Measurements from ENCODE around the gene PRR15.
"Not testable (repeated sequence)": the region's sequence is repeated elsewhere in the genome, so short reads cannot be mapped to it uniquely, and the experiment has no call there.

Gene PRR15, protein sequence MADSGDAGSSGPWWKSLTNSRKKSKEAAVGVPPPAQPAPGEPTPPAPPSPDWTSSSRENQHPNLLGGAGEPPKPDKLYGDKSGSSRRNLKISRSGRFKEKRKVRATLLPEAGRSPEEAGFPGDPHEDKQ

DNA sequence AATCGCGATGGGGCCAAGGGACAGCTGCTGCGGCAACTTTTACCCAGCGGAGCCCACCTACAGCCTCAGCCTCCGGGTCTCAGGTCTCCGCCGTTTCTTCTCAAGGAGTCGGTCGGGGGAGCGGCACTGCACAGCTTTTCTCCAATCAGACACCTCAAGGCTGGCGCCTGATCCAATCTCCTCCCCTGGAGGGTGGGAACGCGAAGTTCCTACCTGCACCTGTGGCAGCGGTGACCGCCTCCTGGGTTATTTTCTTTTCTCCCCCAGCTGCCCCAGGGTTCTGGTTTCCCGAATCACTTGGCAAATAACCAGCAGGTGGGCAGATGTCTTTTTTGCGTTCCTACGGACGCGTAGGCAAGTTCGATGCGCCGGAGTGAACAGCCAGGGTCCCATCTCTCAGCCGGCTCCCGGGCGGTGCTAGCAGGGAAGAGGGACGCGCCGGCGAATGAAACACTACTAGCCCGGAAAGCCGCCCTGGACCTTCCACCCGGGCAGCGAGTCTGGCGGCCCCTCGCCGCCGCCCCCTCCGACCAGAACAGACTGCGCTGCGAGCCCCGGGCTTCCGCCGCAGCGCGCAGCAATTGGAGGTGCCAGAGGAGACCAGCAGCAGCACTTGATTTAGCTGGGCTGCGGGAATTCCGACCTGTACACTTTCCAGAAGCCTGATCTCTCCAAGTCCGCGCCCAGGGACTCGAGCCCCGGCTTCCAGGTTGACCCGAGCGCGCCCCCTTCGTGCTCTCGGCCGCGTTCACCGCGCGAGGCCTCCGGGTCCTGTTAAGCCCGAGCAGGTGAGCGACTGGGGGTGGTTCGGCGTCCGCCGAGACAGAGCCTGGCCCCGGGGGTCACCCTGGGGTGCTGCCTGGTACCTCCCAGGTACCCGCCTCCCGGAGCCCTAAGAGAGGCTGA, at the start of gene PRR15:
PRR15 (plus strand) TSS at position 246 of the 906 bp plus-strand sequence. CDS start 2,495 bp downstream, outside the sequence.
- no peak for DNase-seq

DNA sequence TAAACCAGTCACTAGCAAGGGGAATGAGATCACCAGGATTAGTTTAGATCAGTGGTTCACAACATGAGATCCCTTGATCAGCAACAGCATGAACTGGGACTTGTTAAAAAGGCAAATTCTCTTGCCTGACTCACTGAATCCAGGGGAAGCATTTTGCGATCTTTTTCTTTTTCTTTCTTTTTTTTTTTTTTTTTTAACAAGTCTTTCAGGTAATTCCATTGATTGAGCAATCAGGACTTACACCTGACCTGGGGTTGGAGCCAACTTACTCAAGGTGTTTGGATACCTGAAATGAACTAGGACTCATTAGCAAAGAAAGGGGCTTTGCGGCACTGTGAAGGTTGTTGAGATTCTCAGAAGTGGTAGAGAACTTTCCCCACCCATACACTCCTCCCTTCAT, 47.1 kb upstream of the PRR15 start:
- no peak for DNase-seq

DNA sequence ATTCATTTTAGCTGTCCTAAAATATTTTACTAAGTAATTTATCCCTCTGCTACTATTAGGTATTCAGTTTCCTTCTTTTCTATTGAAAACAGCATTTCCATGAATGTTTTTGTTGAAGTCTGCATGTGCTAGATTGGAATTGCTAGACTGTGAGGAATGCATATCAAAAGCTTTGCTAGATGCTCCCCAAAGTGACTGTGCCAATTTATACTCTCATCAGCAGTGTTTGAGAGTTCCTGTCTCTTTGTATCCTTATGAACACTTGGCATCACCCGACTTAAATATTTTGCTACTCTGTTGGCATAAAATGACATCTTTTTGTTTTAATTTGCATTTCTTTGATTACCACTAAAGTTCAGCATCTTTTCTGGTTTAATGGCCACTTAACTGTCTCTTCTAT, 45.0 kb upstream of the PRR15 start:
- DNase-seq, result no peak

DNA sequence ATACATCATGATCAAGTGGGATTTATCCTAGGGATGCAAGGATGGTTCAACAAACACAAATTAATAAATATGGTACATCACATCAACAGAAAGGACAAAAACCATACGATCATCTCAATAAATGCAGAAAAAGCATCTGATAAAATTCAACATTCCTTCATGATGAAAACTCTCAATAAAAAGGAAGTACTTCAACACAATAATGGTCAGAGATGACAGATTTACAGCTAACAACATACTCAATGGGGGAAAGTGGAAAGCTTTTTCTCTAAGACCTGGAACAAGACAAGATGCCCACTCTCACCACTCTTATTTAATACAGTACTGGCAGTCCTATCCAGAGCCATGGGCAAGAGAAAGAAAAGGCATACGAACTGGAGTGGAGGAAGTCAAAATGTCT, 39.9 kb upstream of the PRR15 start:
- no peak for DNase-seq

DNA sequence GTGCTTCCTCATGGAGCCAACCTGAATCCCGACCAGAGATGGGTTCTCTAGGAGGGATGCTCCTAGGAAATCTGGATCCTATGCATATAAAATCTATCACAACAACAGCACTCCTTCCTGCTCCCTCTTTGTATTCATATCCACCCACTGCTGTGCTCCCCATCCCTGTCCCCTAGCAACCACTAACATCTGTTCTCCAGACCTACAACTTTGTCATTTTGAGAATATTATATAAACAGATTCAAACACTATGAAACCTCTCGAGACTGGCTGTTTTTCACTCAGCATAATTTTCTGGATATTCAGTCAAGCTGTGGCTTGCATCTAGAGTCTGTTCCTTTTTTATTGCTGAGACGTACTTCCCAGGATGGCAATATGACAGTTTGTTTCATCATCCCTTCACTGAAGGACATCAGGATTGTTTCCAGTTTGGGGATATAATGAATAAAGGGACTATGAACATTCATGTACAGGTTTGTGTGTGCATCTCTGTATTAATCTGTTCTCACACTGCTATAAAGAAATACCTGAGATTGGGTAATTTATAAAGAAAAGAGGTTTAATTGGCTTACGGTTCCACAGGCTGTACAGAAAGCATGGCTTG, 36.0 kb upstream of the PRR15 start:
- DNase-seq, result no peak

DNA sequence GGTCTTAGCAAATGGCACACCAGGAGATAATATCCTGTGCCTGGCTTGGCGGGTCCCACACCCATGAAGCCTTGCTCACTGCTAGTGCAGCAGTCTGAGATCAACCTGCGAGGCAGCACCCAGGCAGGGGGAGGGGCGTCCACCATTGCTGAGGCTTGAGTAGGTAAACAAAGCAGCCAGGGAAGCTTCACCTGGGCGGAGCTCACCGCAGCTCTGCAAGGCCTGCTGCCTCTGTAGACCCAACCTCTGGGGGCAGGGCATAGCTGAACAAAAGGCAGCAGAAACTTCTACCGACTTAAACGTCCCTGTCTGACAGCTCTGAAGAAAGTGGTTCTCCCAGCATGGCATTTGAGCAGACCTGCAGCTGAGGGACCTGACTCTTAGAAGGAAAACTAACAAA, 35.1 kb upstream of the PRR15 start:
- DNase-seq, result not testable (repeated sequence)

DNA sequence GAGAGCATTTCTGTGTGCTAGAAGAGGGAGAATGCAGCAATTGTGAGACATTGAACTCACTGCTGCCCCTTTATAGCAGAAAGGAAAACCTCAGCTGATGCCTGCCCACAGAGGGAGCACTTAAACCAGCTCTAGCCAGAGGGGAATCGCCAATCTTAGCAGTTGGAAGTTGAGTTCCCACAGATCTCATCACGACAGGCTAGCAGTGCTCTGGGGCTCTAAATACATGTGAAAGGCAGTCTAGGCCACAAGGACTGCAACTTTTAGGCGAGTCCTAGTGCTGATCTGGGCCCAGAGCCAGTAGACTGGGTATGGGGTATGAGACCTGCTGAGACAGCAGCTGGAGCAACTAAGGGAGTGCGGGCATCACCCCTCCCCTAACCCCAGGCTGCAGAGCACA, 25.2 kb upstream of the PRR15 start:
- no peak for DNase-seq

DNA sequence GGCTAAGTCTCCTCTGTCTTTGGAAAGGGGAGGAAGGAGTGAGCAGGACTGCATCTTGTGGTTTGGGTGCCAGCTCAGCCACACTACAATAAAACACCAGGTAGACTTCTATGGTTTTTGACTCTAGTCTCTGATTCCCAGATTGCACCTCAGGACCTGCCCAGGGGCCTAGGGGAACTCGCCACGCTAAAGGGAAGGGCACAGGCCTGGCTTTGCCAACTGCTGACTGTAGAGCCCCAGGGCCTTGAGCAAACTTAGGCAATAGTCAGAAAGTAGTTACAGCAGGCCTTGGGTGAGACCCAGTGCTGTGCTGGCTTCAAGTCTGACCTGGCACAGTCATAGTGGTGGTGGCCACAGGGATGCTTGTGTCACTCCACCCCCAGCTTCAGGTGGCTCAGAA, 24.2 kb upstream of the PRR15 start:
- no peak for DNase-seq

DNA sequence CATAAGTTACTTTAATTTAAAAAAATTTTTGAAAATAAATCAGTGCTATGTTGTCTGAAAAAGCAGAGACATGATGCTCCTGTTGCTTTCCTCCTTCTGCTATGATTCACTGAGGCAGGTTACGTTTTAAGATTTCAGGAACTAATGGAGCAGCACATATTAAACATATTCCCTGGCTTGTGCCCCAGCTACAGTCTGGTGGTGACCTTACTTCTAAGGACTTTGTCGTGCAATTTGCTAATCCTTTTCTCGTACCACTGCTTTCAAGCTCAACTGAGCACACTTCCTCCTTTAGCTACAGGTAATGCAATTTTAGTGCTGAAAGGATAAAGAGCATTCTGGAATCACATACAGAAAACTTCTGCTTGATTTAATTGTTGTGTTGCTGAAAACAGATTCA, 16.2 kb upstream of the PRR15 start:
- no peak for DNase-seq

DNA sequence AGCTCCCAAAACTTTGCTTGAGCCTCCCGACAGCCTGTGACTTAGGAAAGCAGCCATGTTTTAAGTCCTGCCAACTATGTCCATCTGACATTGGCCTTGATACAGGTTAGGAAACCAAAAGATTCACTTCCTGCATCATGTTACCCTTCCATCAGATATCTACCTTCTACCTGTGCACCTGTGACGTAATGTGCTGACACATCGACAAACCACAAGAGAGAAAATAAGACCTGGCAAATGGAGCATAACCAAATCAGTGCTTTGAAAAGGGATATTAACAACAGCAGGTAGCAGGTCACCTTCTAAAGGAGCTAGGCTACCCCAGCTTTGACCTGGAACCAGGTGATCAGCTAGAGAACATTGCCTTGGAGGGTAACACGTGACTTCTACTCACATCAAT, 14.8 kb upstream of the PRR15 start:
- DNase-seq, result no peak

DNA sequence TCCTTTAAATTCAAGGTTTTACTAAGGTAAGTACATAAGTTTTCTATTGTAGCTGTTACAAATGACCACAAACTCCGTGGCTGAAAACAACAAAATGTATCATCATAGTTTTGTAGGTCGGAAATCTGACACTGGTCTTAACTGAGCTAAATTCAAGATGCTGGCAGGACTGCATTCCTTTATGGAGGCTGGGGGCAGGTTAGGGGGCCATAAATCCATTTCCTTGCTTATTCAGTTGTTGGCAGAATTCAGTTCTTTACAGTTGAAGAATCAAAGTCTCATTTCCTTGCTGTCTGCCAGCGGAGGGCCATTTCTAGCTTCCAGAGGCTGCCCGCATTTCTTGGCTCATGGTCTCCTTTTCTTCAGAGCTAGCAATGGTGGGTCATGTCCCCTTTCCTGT, 11.2 kb upstream of the PRR15 start:
- DNase-seq, result no peak

DNA sequence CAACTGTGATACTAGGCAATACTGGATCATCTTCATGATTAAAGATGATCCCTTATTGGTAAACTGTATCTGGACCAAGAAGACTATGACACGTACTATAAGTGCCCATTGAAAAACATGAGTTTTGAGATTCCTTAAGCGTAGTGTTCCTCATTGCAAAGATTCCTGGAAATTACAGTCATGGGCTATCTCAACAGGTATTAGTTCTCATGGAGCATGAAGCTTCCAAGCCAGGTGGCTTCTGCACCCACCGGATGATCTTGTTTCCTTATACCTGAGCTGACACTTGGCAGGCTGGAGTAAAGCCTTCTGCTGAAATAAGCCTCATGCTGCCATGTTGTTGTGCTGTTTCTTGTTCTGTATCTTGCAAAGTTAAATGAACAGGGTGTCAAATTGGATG, 8.6 kb upstream of the PRR15 start:
- DNase-seq, result no peak

DNA sequence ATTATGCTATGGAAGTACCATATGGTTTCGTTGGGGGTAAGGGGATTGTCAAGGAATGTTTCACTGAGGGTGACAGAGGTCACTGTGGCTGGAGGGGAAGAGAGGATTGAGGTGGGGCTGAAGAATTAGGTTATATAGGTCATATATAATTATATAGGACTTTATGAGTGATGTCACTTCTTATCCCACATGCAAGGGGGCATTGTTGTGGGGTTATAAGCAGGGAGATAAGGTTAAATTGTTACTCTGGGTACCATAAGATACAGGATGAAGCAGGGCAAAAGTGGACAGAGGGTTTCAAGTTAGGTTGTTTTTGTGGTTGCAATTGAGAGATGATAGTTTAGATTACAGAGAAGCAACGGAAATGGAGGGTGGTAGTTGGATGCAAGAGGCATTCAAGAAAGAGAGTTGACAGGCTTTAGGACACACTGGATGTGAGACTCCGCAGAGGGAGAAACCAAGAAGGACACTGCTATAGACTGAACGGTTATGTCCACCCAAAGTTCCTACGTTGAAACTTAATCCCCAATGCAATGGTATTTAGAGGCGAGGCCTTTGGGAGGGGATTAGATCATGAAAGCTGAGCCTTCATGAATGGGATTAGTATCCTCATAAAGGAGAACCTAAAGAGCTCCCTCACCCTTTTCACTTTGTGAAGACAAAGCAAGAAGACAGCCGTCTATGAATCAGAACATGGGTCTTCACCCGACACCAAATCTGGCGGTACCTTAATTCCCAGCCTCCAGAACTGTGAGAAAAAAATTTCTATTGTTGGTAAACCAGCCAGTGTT, 7.0 kb upstream of the PRR15 start:
- DNase-seq, result no peak

DNA sequence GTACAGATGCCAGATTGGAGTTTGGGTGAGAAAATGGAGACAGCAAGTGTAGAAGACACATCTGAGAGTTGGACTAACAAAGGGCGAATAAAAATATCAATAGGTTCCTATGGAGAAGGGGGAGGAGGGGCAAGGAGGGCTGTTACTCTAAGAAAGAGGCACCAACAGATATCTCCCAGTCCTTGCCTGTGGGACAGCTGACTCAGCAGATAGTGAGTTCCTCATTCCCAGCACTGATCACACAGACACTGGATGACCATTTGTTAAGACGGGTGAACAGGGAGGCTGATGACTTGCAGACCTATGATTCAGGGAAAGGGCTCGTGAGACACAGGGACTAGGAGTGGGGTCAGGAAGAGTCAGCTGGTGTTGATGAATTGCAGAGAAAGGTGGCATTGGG, 5.7 kb upstream of the PRR15 start:
- DNase-seq, result no peak

DNA sequence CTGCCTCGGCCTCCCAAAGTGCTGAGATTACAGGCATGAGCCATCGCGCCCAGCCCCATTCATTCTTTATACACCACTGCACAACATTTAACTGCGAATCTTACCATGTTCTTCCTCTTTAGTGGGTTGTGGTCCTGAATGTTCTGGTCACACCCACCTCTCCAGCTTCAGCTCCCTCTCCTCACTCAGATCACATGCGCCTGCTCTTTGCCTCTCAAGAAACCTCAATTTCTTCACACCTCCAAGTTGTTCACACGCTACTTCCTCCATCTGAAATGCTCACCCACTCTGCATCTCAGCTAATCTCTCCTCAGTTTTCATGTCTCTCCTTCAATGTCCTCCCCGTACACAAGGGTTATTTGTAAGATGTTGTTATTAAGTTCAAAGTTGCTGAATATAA, 2.4 kb upstream of the PRR15 start:
- no peak for DNase-seq

DNA sequence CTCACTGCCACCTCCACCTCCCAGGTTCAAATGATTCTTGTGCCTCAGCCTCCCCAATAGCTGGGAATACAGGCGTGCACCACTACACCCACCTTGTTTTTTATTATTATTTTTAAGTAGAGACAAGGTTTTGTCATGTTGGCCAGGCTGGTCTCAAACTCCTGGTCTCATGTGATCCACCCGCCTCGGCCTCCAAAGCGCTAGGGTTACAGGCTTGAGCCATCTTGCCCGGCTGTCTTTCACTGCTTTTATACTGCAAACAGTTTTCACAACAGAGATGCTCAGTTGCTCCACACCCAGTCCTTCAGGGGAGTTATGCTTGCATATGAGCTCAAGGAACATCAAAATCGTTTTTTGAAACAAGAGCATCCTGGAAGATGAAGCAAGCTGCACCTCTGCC, 1.3 kb upstream of the PRR15 start:
- no peak for DNase-seq

DNA sequence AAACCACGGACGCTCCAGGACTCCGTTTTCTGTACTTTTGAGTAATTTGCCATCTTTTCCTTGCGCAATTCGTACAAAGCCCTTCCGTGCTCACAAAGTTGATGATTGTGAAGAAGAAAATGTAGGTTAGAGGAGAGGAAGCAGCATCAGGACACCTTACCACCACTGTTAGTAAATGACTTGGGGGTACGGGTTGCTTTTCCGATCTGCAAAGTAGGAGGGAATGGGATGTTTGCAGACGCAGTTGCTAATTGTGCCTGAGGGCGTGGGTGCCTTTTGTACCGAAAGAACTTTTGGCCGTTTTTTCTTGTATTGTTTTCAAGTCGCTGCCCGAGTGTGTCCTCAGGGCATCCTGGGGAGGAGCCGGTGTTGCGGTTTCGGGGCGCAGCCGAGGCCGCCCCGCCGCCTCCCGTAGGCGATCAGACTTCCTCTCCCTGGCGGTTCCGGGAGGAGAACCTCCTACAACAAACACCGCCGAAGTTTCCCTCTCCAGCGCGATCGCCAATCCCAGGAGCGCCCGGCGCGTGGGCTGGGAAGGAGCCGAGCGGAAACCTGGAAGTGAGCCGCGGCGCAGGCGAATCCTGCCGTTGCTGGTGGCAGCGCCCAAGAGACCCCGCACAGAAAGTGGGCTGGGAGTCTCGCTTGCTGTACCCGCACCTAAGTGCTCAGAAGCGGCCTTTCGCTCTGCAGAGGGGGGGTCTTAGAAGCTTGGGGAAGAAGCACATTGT, 1.0 kb downstream of the PRR15 start:
- DNase-seq, result no peak

DNA sequence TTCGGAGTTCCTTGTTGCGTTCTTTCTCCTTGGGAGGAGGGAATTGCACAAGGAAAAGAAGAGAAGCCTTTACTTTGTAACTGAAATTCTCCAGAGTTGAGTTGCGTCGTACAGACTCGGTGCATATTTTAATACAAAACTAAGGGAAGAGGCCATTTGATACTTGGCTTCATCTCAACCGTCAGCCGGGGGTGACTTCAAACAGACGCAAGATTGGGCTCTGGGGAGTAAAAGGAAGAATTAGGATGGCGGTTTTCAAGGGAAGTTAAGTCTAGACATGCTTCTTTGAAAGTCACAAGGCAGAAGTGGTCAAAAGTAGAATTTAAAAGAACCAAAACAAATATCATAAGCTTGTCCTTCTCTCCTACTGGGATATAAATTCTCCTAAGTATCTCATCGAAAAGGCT, 1.6 kb downstream of the PRR15 start:
- no peak for DNase-seq

DNA sequence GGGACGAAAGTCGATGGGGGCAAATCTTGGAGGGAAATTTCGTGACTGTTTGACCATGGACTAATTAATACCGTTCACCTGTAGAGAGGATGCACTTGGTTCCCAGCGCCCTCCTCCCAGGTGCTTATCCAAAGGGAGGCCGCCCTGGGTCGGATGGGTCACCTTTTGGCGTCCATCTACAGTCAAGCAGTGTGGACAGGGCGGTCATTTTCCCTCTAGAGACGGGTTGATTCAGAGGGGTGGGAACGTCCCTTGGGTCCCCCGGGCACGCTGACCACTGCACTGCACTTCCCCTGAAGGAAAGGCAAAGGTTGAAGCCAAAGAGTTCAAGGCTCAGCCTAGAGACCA, 2.0 kb downstream of the PRR15 start:
- DNase-seq, result no peak

DNA sequence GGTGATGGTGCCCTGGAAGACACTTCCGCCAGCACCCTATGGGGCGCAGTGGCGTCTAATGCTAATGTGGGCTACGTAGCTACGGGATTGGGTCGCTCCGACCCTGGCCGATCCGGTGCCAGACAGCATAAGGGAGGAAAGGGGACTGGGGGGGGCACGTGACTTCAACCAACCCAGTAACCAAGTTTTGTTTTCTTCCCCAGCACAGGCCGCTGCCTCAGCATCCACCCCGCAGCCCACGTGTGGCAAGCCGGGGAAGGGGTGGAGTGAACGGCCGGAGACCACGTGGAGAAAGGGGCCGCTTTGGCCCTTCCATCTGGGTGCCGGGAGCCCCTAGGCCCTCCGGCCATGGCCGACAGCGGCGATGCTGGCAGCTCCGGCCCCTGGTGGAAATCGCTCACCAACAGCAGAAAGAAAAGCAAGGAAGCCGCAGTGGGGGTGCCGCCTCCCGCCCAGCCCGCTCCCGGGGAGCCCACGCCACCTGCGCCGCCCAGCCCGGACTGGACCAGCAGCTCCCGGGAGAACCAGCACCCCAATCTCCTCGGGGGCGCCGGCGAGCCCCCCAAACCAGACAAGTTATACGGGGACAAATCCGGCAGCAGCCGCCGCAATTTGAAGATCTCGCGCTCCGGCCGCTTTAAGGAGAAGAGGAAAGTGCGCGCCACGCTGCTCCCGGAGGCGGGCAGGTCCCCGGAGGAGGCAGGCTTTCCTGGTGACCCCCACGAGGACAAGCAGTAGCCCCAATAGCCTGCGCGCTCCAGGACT, 2.5 kb downstream of the PRR15 start:
- DNase-seq, result no peak

DNA sequence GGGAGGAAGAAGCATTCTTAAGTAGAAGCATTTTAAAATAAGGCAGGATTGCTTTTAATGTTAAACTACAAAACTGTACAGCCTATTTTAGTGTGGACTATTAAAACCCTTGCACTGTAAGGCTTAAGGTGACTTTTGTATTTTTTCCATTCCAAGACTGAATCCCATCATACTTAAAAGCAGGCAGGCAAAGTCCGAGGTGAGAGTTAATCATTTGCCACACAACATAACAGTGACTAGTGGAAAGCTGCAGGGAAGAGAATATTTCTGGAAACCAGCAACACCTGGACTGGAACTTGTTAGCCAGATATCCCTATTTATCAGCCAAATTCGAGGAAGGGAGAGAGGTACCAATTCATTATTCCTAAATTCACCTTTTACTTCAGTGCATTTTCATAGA, 3.5 kb downstream of the PRR15 start:
- DNase-seq, result no peak

DNA sequence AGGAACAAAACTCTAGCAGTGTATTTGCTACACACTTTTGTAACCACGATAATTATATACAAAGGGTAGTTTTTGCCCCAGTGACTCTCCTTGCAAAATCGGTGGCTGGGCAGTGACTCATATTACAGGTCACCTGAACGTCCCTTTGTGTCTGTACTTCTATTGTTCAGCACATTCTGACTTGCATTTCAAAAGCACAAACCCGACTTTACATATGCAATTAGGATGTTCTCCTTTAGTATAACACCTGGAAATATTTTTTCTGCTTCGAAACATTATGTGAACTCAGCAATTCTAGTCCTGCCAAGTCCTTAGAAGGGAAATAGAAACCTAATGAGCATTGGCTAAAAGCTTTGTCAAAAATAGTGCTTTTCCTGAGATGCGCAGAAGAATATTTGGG, 6.0 kb downstream of the PRR15 start:
- no peak for DNase-seq

Data from activated CD4-positive, alpha-beta T cell treated with anti-CD3 and anti-CD28 coated beads, Interleukin-10, Interleukin-2, amounts not matched to agents 100 ng/mL and 50 ng/mL, durations not matched to agents 16 hours and 8 hours (primary cell).